Measurements from ENCODE around the gene RLIM.
"Not testable (repeated sequence)": the region's sequence is repeated elsewhere in the genome, so short reads cannot be mapped to it uniquely, and the experiment has no call there.

RLIM gene
- 162 to 194 reads per million in 2 donors for total RNA-seq

- peak; percentile 80 for DNase-seq
Measured at GRCh38 chrX:74614093-74614909, at the start of gene RLIM. Gene RLIM (minus strand): TSS chrX:74614624. CDS start chrX:74595977, 18,647 bp downstream.

- DNase-seq, result no peak
Measured at GRCh38 chrX:74656079-74656745, 41.8 kb upstream of the RLIM start.

DNA sequence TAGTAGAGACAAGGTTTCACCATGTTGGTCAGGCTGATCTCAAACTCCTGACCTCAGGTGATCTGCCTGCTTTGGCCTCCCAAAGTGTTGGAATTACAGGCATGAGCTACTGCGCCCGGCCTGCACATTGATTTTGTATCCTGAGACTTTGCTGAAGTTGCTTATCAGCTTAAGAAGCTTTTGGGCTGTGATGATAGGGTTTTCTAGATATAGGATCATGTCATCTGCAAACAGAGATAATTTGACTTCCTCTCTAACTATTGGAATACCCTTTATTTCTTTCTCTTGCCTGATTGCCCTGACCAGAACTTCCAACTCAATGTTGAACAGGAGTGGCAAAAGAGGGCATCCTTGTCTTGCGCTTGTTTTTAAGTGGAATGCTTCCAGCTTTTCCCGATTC, 40.5 kb upstream of the RLIM start:
- DNase-seq, result not testable (repeated sequence)

GRCh38 chrX:74636749-74637314, 22.4 kb upstream of the RLIM start:
- no peak for DNase-seq

- DNase-seq, result no peak
Measured at GRCh38 chrX:74613370-74614092, 893 bp downstream of the RLIM start.

- DNase-seq, result no peak
Measured at GRCh38 chrX:74606799-74607198, 7.6 kb downstream of the RLIM start.

DNA sequence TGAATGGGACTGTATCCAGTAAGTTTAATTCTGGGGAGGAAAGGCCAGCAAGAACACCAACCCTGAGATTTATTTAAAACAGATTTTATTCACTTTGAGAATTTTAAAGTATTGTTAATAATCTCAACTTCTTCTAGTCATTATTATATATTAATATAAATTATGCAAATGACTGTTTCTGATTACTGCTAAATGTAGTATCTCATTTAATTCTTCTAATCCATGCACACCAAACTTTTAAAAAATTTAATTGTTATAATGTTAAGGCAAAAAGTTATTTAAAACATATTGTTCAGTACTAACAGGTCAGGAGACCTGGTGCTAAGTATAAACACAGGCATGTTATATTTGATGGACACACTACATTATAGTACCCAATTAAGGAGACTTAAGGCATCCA, 8.1 kb downstream of the RLIM start:
- no peak for DNase-seq

- no peak for DNase-seq
Measured at GRCh38 chrX:74603040-74603439, 11.4 kb downstream of the RLIM start.

GRCh38 chrX:74602142-74602541, 12.3 kb downstream of the RLIM start:
- DNase-seq, result no peak

- no peak for DNase-seq
Measured at GRCh38 chrX:74593593-74593992, 20.8 kb downstream of the RLIM start.

GRCh38 chrX:74585766-74586165, 28.7 kb downstream of the RLIM start:
- DNase-seq, result no peak

DNA sequence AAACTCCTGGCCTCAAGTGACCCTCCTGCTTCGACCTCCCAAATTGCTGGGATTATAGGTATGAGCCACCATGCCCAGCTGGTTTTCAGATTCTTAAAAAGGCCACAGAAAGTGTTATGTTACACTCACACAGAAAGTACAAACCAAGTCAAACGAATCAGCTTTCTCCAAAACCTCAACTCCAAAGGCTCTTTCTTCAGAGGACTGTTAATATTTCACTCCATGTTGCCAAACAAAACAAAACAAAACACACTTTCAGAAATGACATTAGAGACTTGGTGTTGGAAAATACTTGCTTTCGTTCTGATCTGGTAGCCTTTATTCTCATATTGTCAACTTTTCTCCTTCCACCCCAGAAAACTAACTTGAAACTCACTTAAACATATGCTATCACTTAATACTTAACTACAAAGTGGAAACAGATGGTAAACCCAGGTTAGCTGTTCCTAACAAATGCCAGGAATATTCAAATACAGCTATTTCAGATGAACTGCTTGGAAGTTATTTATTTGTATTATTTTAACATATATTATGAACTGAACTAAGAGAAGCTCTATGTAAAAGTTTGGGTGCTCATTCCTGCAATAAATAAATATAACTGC, 34.7 kb downstream of the RLIM start:
- DNase-seq, result no peak

DNA sequence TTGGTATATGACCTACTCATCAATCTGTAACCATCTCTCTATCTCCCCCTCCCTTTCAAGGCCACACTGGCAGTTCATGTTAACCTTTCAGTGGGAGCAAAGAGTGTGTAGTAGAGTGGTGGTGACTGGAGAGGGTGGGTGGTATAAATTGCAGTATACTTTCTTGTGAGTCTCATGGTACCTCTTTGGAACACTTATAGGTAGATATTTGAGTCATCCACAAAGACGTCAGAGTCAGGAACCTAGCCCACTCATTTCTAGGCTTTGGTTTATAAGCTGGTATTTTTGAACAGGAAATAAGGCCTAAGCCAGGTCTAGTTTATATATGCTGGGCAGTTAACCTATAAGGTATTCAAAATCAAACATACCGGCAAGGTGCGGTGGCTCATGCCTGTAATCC, 36.3 kb downstream of the RLIM start:
- DNase-seq, result no peak

DNA sequence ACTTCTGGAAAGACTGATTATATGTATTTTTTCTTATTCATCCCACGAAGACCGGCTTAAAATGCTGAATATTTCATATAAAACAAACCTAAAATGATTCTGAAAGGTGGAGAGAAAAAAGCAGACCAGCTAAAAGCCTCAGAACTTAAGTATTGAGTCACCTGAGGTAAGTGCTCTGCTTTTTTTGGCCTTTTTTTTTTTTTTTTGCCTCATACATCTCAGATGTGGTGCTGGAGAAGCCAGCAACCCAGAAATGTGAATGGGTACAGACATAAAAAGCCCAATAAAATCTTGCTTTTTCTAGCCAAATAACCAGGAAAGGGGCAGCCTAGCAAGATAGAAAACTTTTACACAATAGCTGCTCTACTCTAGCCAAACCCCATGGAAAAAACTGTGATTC, 57.0 kb downstream of the RLIM start:
- no peak for DNase-seq

- no peak for DNase-seq
Measured at GRCh38 chrX:74551934-74552333, 62.5 kb downstream of the RLIM start.

GRCh38 chrX:74550295-74550802, 64.1 kb downstream of the RLIM start:
- peak; percentile 66 for DNase-seq

DNA sequence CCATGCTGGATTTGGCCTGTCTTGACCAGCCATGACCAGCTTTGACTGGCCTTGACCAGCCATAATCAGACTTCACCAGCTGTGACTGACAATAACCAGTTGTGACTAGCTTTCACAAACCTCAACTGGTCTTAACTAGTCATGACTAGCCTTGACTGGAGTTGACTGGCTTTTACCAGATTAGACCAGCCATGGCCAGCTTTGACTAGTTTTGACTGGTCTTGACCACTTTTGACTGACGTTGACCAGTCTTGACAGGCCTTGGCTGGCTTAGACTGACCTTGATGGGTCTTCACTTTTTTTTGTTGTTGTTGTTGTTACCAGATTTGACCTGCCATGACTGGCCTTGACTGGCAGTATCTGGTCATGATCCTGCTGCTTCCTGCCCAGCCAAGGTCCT, 67.4 kb downstream of the RLIM start:
- DNase-seq, result no peak

DNA sequence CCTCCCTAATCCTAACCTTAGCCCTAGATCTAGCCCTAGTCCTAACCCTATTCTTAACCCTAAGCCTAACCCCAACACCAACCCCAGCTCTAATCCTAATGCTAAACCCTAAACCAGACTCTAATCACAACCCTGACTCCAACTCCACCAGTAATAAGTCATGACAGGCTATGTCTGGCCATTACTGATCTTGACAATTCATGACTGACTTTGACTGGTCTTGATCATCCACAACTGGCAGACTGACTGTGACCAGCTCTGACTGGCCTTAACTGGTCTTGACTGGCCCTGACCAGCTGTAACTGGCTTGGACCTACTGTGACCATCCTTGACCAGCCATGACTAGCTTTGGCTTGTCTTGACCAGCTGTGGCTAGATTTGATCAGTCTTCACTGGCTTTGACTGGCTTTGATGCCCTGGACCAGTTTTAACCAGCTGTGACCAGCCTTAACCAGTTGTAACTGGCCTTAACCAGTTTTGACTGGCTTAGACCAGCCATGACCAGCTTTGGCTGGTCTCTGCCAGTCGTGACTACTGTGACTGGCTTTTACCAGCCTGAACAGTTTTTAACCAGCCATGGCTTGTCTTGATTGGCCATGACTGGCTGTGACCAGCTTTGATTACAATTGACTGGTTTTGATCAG, 68.4 kb downstream of the RLIM start:
- DNase-seq, result no peak

DNA sequence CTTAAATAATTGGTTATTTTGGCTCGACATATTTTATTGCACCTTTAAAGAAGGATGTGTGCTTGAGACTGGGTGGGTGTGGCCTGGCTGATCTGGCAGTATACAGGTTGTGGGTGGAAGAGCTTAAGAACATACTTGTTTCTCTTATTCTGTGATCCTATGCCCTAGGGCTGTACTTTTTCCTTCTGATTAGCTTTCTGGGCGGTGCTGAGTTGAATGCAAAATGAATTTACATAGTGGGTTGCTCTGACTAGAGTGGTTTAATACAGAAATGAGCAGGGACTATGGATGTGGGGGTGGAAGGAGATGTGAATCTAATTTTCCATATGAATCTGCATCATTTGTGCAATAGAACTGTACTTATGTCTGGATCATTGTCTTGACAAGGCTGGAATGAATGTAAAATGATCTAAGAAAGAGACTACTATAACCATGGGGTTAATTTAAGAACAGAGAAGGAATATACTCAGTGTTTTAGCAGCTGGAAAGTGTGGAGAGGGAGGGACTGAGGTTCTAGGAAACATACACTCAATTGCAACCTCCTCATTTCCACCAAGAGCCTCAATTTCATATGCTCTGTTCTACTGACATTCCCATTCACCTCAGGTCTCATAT, 73.7 kb downstream of the RLIM start:
- DNase-seq, result no peak

GRCh38 chrX:74536832-74537371, 77.5 kb downstream of the RLIM start:
- DNase-seq, result no peak

DNA sequence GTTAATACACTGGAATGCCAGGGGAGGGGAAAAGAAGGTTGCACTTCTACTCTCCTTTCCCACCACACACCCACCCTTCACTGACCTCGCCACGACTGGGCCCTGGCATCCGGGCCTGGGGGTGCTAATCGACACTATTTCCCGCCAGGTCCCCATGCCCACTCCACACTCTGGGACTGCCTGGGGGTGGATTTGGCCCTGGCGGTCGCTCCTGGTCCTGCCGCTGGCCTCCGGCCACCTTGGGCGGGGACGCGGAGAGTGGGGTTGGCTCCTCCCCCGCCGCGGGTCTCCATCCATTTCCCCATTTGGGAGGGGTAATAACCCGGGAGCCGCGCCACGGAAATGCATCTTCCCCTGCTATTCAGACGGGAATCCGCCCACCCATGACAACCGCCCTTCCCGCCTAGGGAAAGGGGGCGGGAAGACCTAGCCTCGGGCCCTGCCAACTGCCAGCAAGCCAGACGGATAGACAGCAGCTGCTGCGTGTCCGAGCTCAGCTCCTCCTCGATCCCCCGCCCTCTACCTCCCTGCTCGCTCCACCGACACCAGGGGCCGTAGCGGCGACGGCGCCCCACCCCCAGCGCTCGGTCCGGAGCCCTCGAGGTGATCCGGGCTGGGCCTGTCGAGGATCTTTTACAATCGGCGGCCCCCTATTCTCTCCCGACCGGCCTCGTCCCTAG, 78.1 kb downstream of the RLIM start:
- peak; percentile 12 for DNase-seq

Measured in activated gamma-delta T cell (primary cell).